ENCODE measurements around the gene LRTM2.

DNA sequence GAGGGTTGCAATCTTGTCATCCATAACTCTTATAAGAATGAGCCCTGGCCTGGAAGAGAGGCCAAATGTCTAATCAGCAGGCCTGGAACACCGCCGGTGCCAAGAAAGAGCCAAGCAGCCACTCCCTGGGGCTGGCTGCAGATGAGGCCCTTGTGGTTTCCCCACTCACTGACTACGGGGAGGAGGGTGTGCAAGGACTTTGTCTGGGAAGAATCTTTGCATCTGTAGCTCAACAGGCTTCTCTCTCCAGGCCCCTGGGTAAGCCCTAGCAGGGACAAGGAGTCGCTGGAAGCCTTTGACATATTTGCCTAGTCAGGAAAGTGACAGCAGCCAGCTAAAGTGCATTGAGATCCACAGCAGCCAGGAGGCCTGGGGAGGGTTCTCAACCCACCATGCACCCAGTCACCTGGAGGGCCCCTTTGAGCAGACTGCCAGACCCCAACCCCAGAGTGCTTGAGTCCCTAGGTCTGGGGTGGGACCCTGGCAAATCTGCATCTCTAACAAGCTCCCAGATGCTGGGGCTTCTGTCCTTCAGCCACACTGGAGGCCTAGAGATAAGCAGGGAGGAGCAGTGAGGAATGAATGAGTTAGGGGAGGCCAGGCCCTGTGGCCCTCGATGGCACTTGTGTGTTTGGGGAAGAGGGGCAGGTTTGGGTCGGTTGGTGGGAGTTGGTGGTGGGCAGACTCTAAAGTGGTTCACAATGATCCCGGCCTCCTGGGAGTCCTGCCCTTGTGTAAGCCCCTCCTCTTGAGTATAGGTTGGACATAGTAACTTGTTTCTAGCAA is 13.9 kb upstream of the LRTM2 start:
- no peak for TF ChIP-seq ZFP30 (CRISPR knock-in tag; IDR thresholded peaks at IDR 0.05)
- TF ChIP-seq, protein P1, sequence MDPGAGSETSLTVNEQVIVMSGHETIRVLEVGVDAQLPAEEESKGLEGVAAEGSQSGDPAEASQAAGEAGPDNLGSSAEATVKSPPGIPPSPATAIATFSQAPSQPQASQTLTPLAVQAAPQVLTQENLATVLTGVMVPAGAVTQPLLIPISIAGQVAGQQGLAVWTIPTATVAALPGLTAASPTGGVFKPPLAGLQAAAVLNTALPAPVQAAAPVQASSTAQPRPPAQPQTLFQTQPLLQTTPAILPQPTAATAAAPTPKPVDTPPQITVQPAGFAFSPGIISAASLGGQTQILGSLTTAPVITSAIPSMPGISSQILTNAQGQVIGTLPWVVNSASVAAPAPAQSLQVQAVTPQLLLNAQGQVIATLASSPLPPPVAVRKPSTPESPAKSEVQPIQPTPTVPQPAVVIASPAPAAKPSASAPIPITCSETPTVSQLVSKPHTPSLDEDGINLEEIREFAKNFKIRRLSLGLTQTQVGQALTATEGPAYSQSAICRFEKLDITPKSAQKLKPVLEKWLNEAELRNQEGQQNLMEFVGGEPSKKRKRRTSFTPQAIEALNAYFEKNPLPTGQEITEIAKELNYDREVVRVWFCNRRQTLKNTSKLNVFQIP (CRISPR knock-in tag; IDR thresholded peaks at IDR 0.05; ENCODE audit: borderline replicate concordance, low read depth), result no peak
- TF ChIP-seq PATZ1 (CRISPR knock-in tag; IDR thresholded peaks at IDR 0.05; ENCODE audit: borderline replicate concordance), result no peak

Measured in SK-N-SH treated with all-trans-retinoic acid at 6 μM for 48 hours (cell line).